Measurements from ENCODE around the gene UBE2J1. TPM values are rescaled to one million over a fixed set of nuclear protein-coding genes. Genes with fewer than 3 reads are reported as not detected.

Gene UBE2J1
- total RNA-seq, 1 experiment from 2014 or later = 29.0 TPM

- no TSS peak for BruUV-seq (replicated peaks)
- intact Hi-C loops (cut with micrococcal nuclease; ENCODE audit: unreplicated experiment) = no loop called here
- Histone ChIP-seq H3K79me2 (ENCODE audit: low read depth) (no peaks in the 10 kb centered on the region), H2AFZ (no peak overlapping the region), H3K9me3 (ENCODE audit: insufficient read depth, low read depth) (no peaks in the 10 kb centered on the region), H4K20me1 (ENCODE audit: insufficient read depth) (no peaks in the 10 kb centered on the region), H3K27ac (no peak overlapping the region), H3K36me3 (ENCODE audit: low read depth) (no peaks in the 10 kb centered on the region), H3K4me3 (no peak overlapping the region), H3K9me2 (ENCODE audit: insufficient read depth) (no peaks in the 10 kb centered on the region), H3K27me3 (ENCODE audit: insufficient read depth, low read depth) (no peaks in the 10 kb centered on the region), H3K4me1 (replicated peaks; ENCODE audit: insufficient read depth) (no peaks in the 10 kb centered on the region), H3K4me2 (no peak overlapping the region), H3F3A (ENCODE audit: insufficient read depth, low read depth) (no peaks in the 10 kb centered on the region)
- POLR2A ChIA-PET (ENCODE audit: unreplicated experiment) = no interaction called here
- TF ChIP-seq EZH2 (IDR thresholded peaks at IDR 0.05; ENCODE audit: low read depth) (no peak), CTCF (conservative IDR thresholded peaks at IDR 0.05) (no peak)
- DNase-seq = no peak
- CTCF ChIA-PET = no interaction called here
These were observed 66.0 kb downstream of the UBE2J1 start for GRCh38 chr6:89286516-89286915.

- H3K9me3 ChIP-seq (ENCODE audit: insufficient read depth, low read depth) = no peaks in the 10 kb centered on the region
- H3K4me1 ChIP-seq (replicated peaks; ENCODE audit: insufficient read depth) = no peaks in the 10 kb centered on the region
- no peaks in the 10 kb centered on the region for H3F3A ChIP-seq (ENCODE audit: insufficient read depth, low read depth)
- no peaks in the 10 kb centered on the region for H3K79me2 ChIP-seq (ENCODE audit: low read depth)
- no peak overlapping the region for H2AFZ ChIP-seq
- H3K36me3 ChIP-seq (ENCODE audit: low read depth) = no peaks in the 10 kb centered on the region
- intact Hi-C loops (cut with micrococcal nuclease; ENCODE audit: unreplicated experiment) = loop anchor here (5.0 kb wide), 1 partner anchor 82 kb away; no protein-coding TSS in a partner anchor
- no peak overlapping the region for H3K4me2 ChIP-seq
- POLR2A ChIA-PET (ENCODE audit: unreplicated experiment) = no interaction called here
- no peak overlapping the region for H3K4me3 ChIP-seq
- TF ChIP-seq EZH2 (IDR thresholded peaks at IDR 0.05; ENCODE audit: low read depth) (no peak), CTCF (conservative IDR thresholded peaks at IDR 0.05) (no peak)
- BruUV-seq (replicated peaks) = no TSS peak
- H3K27ac ChIP-seq = no peak overlapping the region
- no peaks in the 10 kb centered on the region for H3K9me2 ChIP-seq (ENCODE audit: insufficient read depth)
- no peaks in the 10 kb centered on the region for H3K27me3 ChIP-seq (ENCODE audit: insufficient read depth, low read depth)
- H4K20me1 ChIP-seq (ENCODE audit: insufficient read depth) = no peaks in the 10 kb centered on the region
- CTCF ChIA-PET = no interaction called here
- DNase-seq = no peak
These were observed 67.4 kb downstream of the UBE2J1 start for GRCh38 chr6:89284963-89285735.

GRCh38 chr6:89284081-89284480 is 68.4 kb downstream of the UBE2J1 start:
- Histone ChIP-seq H3K9me2 (ENCODE audit: insufficient read depth) (no peaks in the 10 kb centered on the region), H3K4me2 (no peak overlapping the region), H3K27ac (no peak overlapping the region), H3K36me3 (ENCODE audit: low read depth) (no peaks in the 10 kb centered on the region), H3F3A (ENCODE audit: insufficient read depth, low read depth) (no peaks in the 10 kb centered on the region), H2AFZ (no peak overlapping the region), H3K9me3 (ENCODE audit: insufficient read depth, low read depth) (no peaks in the 10 kb centered on the region), H3K4me3 (no peak overlapping the region), H3K4me1 (replicated peaks; ENCODE audit: insufficient read depth) (no peaks in the 10 kb centered on the region), H4K20me1 (ENCODE audit: insufficient read depth) (no peaks in the 10 kb centered on the region), H3K27me3 (ENCODE audit: insufficient read depth, low read depth) (no peaks in the 10 kb centered on the region), H3K79me2 (ENCODE audit: low read depth) (no peaks in the 10 kb centered on the region)
- intact Hi-C loops (cut with micrococcal nuclease; ENCODE audit: unreplicated experiment) = loop anchor here (5.0 kb wide), 1 partner anchor 83 kb away; no protein-coding TSS in a partner anchor
- TF ChIP-seq CTCF (conservative IDR thresholded peaks at IDR 0.05) = no peak
- TF ChIP-seq EZH2 (IDR thresholded peaks at IDR 0.05; ENCODE audit: low read depth) = no peak
- POLR2A ChIA-PET (ENCODE audit: unreplicated experiment) = no interaction called here
- CTCF ChIA-PET = no interaction called here
- no TSS peak for BruUV-seq (replicated peaks)
- DNase-seq = no peak

All from PC-9 (cell line).